NCI-H2107 (cell line): Measurements from ENCODE around the gene RAB22A.

Experiments
- DNase-seq: peaks from one replicate; lab custom pipeline; 2025; lab: John Stamatoyannopoulos, UW

The RAB22A gene

DNA sequence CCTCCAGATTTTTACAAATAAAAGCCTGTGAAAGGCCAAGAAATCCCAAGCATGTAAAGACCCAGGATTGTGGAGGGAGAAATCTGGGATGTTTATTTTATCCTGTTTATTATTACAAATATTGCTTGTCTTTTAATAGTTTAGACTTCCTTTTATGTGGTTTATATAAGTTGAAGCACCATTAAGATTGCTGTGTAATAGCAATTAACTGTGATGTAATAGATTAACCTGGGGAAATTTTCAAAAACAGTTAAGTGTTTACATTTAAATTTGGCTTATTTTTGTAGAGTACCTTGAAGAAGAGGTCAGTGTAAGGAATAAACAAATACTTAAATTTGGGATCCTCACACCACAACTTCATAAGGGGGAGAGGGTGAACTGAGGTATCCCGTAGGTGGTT, 106.5 kb downstream of the RAB22A start:
- no peak for DNase-seq

DNA sequence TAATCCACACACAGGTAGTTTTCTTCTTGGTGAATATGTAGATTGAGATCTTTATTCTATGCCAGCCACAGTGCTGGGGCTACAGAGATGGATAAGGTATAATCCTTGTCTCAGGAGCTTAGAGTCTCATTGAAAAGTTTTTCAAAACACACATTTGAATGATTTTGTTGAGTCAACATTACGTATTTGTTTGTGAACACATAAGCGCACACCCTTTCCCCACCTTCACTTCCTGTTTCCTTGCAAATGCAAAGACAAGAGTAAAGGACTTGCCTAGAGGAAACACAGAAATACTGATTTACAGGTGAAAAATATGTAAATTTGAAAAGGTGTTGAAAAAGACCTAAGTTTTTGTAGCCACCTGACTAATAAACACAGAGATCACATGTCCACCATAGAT, 107.3 kb downstream of the RAB22A start:
- no peak for DNase-seq
